HG03521 (cell line): ENCODE measurements around the gene NOD1.

Experiments
- ATAC-seq: cut with Tn5 transposase; IDR thresholded peaks from one replicate; pipeline ENCODE4 v1.9.1; 2021; ENCODE audit warnings: mild to moderate bottlenecking, moderate library complexity; ENCODE audit not compliant: unreplicated experiment

Gene NOD1

GRCh38 chr7:30451539-30452279 is 26.9 kb downstream of the NOD1 start:
- ATAC-seq: no peak

GRCh38 chr7:30450983-30451497 is 27.5 kb downstream of the NOD1 start:
- ATAC-seq: no peak

GRCh38 chr7:30450240-30450982 is 28.2 kb downstream of the NOD1 start:
- no peak for ATAC-seq

GRCh38 chr7:30448461-30449189 is 30.0 kb downstream of the NOD1 start:
- ATAC-seq: no peak

- no peak for ATAC-seq
Observed at GRCh38 chr7:30447466-30447865, 31.1 kb downstream of the NOD1 start.

GRCh38 chr7:30446266-30446665 is 32.3 kb downstream of the NOD1 start:
- no peak for ATAC-seq

- ATAC-seq: peak; percentile 99
Observed at GRCh38 chr7:30445770-30446169, 32.8 kb downstream of the NOD1 start.

- ATAC-seq: no peak
Observed at GRCh38 chr7:30437823-30438574, 40.6 kb downstream of the NOD1 start.

- no peak for ATAC-seq
Observed at GRCh38 chr7:30436518-30436917, 42.1 kb downstream of the NOD1 start.

GRCh38 chr7:30436046-30436445 is 42.5 kb downstream of the NOD1 start:
- ATAC-seq: no peak

GRCh38 chr7:30434140-30434799 is 44.3 kb downstream of the NOD1 start:
- ATAC-seq: no peak

GRCh38 chr7:30433506-30433905 is 45.1 kb downstream of the NOD1 start:
- no peak for ATAC-seq

GRCh38 chr7:30433082-30433481 is 45.5 kb downstream of the NOD1 start:
- no peak for ATAC-seq

- no peak for ATAC-seq
Observed at GRCh38 chr7:30430777-30431176, 47.8 kb downstream of the NOD1 start.

- ATAC-seq: no peak
Observed at GRCh38 chr7:30430276-30430675, 48.3 kb downstream of the NOD1 start.

- no peak for ATAC-seq
Observed at GRCh38 chr7:30429156-30429530, 49.4 kb downstream of the NOD1 start.

- no peak for ATAC-seq
Observed at GRCh38 chr7:30428246-30429155, 50.1 kb downstream of the NOD1 start.

GRCh38 chr7:30427296-30428070 is 51.1 kb downstream of the NOD1 start:
- no peak for ATAC-seq

- no peak for ATAC-seq
Observed at GRCh38 chr7:30424506-30424905, 54.1 kb downstream of the NOD1 start.
